OCI-LY7 (cell line): ENCODE data around the gene SPN. TPM values are rescaled to one million over a fixed set of nuclear protein-coding genes. Genes with fewer than 3 reads are reported as not detected.

Source experiments
- BruUV-seq: library from RNA; stranded (reverse); fragments of 400-500 nt; replicated peaks from 2 replicates; lab custom pipeline; 2021; lab: Mats Ljungman, UMichigan
- CTCF ChIA-PET: fragments of 300-600 bp; sonication (Branson Sonifier 250); formaldehyde crosslinking; loops from one replicate; lab custom pipeline; 2022; ENCODE audit warnings: antibody characterized with exemption; ENCODE audit not compliant: unreplicated experiment; lab: Charles Lee
- POLR2A ChIA-PET: fragments of 300-600 bp; sonication (Branson Sonifier 250); formaldehyde crosslinking; loops from one replicate; lab custom pipeline; 2022; ENCODE audit warnings: antibody characterized with exemption; lab: Charles Lee
- DNase-seq: peaks from one replicate; pipeline ENCODE4 v3.0.0-alpha.2; 2015; ENCODE audit warnings: low spot score
- H2AFZ ChIP-seq: fragments of 200-600 bp; sonication (generic), shearing (Covaris generic); 2 replicates; pipeline ENCODE4 v1.6.1; 2014; ENCODE audit warnings: mild to moderate bottlenecking, antibody characterized with exemption, low read length, moderate library complexity
- H3K27ac ChIP-seq: fragments of 200-600 bp; sonication (generic); 2 replicates; pipeline ENCODE4 v1.5.1; 2014; ENCODE audit warnings: mixed run types, low read depth, mild to moderate bottlenecking, moderate library complexity, low read length, inconsistent platforms; ENCODE audit not compliant: poor library complexity, severe bottlenecking
- H3K36me3 ChIP-seq: fragments of 200-600 bp; sonication (generic); 2 replicates; pipeline ENCODE4 v1.6.1; 2014; ENCODE audit warnings: mild to moderate bottlenecking, antibody characterized with exemption, low read length, moderate library complexity, mixed read lengths; ENCODE audit not compliant: insufficient read depth
- H3K4me1 ChIP-seq: fragments of 200-600 bp; sonication (generic); 2 replicates; pipeline ENCODE4 v1.5.1; 2014; ENCODE audit warnings: mild to moderate bottlenecking, low read length; ENCODE audit not compliant: insufficient read depth, poor library complexity, severe bottlenecking
- H3K4me2 ChIP-seq: fragments of 200-600 bp; sonication (generic); 2 replicates; pipeline ENCODE4 v1.6.1; 2014; ENCODE audit warnings: mild to moderate bottlenecking, low read length
- H3K4me3 ChIP-seq: fragments of 200-600 bp; sonication (generic); 2 replicates; pipeline ENCODE4 v1.5.1; 2014; ENCODE audit warnings: mild to moderate bottlenecking, low read depth, low read length; ENCODE audit not compliant: poor library complexity, severe bottlenecking
- H3K79me2 ChIP-seq: fragments of 200-600 bp; sonication (generic); 2 replicates; pipeline ENCODE4 v1.6.1; 2016; ENCODE audit warnings: low read depth, mild to moderate bottlenecking, low read length, moderate library complexity, mixed read lengths; ENCODE audit not compliant: insufficient read depth
- H3K9me2 ChIP-seq: fragments of 200-600 bp; sonication (generic); 2 replicates; pipeline ENCODE4 v1.6.1; 2016; ENCODE audit warnings: mild to moderate bottlenecking, low read length, mixed read lengths; ENCODE audit not compliant: insufficient read depth
- H3K9me3 ChIP-seq: fragments of 200-600 bp; sonication (generic); 2 replicates; pipeline ENCODE4 v1.6.1; 2014; ENCODE audit warnings: mild to moderate bottlenecking, mixed run types, low read length, mixed read lengths
- H4K20me1 ChIP-seq: fragments of 200-600 bp; sonication (generic); 2 replicates; pipeline ENCODE4 v1.6.1; 2014; ENCODE audit warnings: mild to moderate bottlenecking, antibody characterized with exemption, low read length, moderate library complexity, mixed read lengths; ENCODE audit not compliant: insufficient read depth
- intact Hi-C: fragments of 100-400 bp; cut with micrococcal nuclease; formaldehyde crosslinking; loops from one replicate; pipeline ENCODE4 v1.10.0; 2022; ENCODE audit not compliant: unreplicated experiment
- total RNA-seq, 2 experiments: library from RNA; depleted of rRNA in 1 of 2; stranded (reverse); fragments of >200 nt in 1 of 2; shearing (Covaris generic) in 1 of 2; gene quantifications; 2 replicates each; pipeline ENCODE4 v1.2.3, GENCODE V29; 2014 to 2022
- TF ChIP-seq, protein P1 (sequence below): fragments of 200-600 bp; sonication (generic); conservative IDR thresholded peaks from 2 replicates; pipeline ENCODE4 v1.5.1; 2014; ENCODE audit warnings: mild to moderate bottlenecking, antibody characterized with exemption, low read length, moderate library complexity, mixed read lengths

SPN gene
- total RNA-seq, 2 experiments from 2014 or later = 59.4 to 90.5 TPM

DNA sequence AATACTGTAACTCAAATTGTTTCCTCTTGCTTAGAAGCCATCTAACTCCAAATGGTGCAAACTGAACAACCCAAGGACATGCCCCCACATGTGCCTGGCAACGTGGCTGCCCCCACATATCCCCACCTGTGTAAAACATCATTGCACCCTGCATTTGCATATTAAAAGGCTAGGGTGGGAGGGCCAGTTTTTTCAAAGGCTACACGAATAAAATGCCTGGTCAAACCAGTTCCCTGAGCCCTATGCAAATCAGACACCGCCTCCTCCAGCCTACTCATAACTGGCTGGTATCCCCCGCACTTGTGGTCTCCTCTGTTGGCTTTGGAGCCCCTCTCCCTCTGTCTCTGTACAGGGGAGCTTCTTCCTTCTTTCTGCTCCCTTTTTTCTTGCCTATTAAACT, 56.0 kb downstream of the SPN start:
- H4K20me1 ChIP-seq = no peaks in the 10 kb centered on the region
- ChIA-PET CTCF (no interaction called here), POLR2A (interaction anchor here (0.6 to 1.1 kb wide), 3 partner anchors 14 to 71 kb away, joined by 3 to 5 read pairs (median 3); partner anchors contain the start of gene KIF22)
- H3K9me2 ChIP-seq = no peaks in the 10 kb centered on the region
- H3K4me1 ChIP-seq = no peaks in the 10 kb centered on the region
- no peak overlapping the region for H3K4me2 ChIP-seq
- BruUV-seq = no TSS peak
- intact Hi-C loops = no loop called here
- H3K36me3 ChIP-seq = no peaks in the 10 kb centered on the region
- H2AFZ ChIP-seq = no peak overlapping the region
- no peaks in the 10 kb centered on the region for H3K9me3 ChIP-seq
- TF ChIP-seq, protein P1, sequence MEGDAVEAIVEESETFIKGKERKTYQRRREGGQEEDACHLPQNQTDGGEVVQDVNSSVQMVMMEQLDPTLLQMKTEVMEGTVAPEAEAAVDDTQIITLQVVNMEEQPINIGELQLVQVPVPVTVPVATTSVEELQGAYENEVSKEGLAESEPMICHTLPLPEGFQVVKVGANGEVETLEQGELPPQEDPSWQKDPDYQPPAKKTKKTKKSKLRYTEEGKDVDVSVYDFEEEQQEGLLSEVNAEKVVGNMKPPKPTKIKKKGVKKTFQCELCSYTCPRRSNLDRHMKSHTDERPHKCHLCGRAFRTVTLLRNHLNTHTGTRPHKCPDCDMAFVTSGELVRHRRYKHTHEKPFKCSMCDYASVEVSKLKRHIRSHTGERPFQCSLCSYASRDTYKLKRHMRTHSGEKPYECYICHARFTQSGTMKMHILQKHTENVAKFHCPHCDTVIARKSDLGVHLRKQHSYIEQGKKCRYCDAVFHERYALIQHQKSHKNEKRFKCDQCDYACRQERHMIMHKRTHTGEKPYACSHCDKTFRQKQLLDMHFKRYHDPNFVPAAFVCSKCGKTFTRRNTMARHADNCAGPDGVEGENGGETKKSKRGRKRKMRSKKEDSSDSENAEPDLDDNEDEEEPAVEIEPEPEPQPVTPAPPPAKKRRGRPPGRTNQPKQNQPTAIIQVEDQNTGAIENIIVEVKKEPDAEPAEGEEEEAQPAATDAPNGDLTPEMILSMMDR = no peak
- H3K27ac ChIP-seq = no peak overlapping the region
- no peaks in the 10 kb centered on the region for H3K79me2 ChIP-seq
- DNase-seq = no peak
- no peak overlapping the region for H3K4me3 ChIP-seq

Other genes starting within 250 kb of the SPN start
- 47.6 and 55.7 TPM in 2 replicates for gene BOLA2, start 208.9 kb upstream of the SPN start, total RNA-seq (2014; rRNA removed; shearing (Covaris generic))
- gene BOLA2, start 208.9 kb upstream of the SPN start, total RNA-seq (2022) = 8.9 and 13.8 TPM in 2 replicates
- 13.4 and 19.2 TPM in 2 replicates for gene SLX1B, start 208.7 kb upstream of the SPN start, total RNA-seq (2014; rRNA removed; shearing (Covaris generic))
- 47.8 and 78.6 TPM in 2 replicates for gene SLX1B, start 208.7 kb upstream of the SPN start, total RNA-seq (2022)
- gene SULT1A4, start 203.3 kb upstream of the SPN start, total RNA-seq (2014; rRNA removed; shearing (Covaris generic)) = 1.9 and 3.9 TPM in 2 replicates
- 3.7 and 5.2 TPM in 2 replicates for gene SULT1A4, start 203.3 kb upstream of the SPN start, total RNA-seq (2022)
- 63.6 and 68.7 TPM in 2 replicates for gene NPIPB12, start 156.8 kb upstream of the SPN start, total RNA-seq (2014; rRNA removed; shearing (Covaris generic))
- 152 and 170 TPM in 2 replicates for gene NPIPB12, start 156.8 kb upstream of the SPN start, total RNA-seq (2022)
- gene QPRT, start 15.9 kb downstream of the SPN start, total RNA-seq (2014; rRNA removed; shearing (Covaris generic)) = 9.4 and 10.6 TPM in 2 replicates
- 12.6 and 15.8 TPM in 2 replicates for gene QPRT, start 15.9 kb downstream of the SPN start, total RNA-seq (2022)
- gene C16orf54, start 82.7 kb downstream of the SPN start, total RNA-seq (2014; rRNA removed; shearing (Covaris generic)) = not detected in 2 replicates
- gene C16orf54, start 82.7 kb downstream of the SPN start, total RNA-seq (2022) = 0.32 and 0.55 TPM in 2 replicates
- gene ZG16, start 115.0 kb downstream of the SPN start, total RNA-seq (2014; rRNA removed; shearing (Covaris generic)) = not detected in 2 replicates
- not detected in 2 replicates for gene ZG16, start 115.0 kb downstream of the SPN start, total RNA-seq (2022)
- gene KIF22, start 127.5 kb downstream of the SPN start, total RNA-seq (2014; rRNA removed; shearing (Covaris generic)) = 315 and 339 TPM in 2 replicates
- gene KIF22, start 127.5 kb downstream of the SPN start, total RNA-seq (2022) = 232 and 253 TPM in 2 replicates
- 384 and 471 TPM in 2 replicates for gene MAZ, start 143.3 kb downstream of the SPN start, total RNA-seq (2014; rRNA removed; shearing (Covaris generic))
- gene MAZ, start 143.3 kb downstream of the SPN start, total RNA-seq (2022) = 484 and 531 TPM in 2 replicates
- 0.09 TPM in 1 of 2 replicates, not detected in the other for gene PRRT2, start 148.9 kb downstream of the SPN start, total RNA-seq (2014; rRNA removed; shearing (Covaris generic))
- gene PRRT2, start 148.9 kb downstream of the SPN start, total RNA-seq (2022) = 3.2 and 3.4 TPM in 2 replicates
- gene PAGR1, start 152.9 kb downstream of the SPN start, total RNA-seq (2014; rRNA removed; shearing (Covaris generic)) = 59.4 and 62.7 TPM in 2 replicates
- gene PAGR1, start 152.9 kb downstream of the SPN start, total RNA-seq (2022) = 43.4 and 51.7 TPM in 2 replicates
- gene MVP, start 157.2 kb downstream of the SPN start, total RNA-seq (2014; rRNA removed; shearing (Covaris generic)) = 4.0 and 6.3 TPM in 2 replicates
- gene MVP, start 157.2 kb downstream of the SPN start, total RNA-seq (2022) = 6.8 and 8.1 TPM in 2 replicates
- 39.6 and 52.4 TPM in 2 replicates for gene CDIPT, start 200.0 kb downstream of the SPN start, total RNA-seq (2014; rRNA removed; shearing (Covaris generic))
- gene CDIPT, start 200.0 kb downstream of the SPN start, total RNA-seq (2022) = 41.4 and 43.5 TPM in 2 replicates
- gene SEZ6L2, start 236.3 kb downstream of the SPN start, total RNA-seq (2014; rRNA removed; shearing (Covaris generic)) = 0.98 TPM in 1 of 2 replicates, not detected in the other
- gene SEZ6L2, start 236.3 kb downstream of the SPN start, total RNA-seq (2022) = 0.83 and 1.0 TPM in 2 replicates
- gene ASPHD1, start 237.2 kb downstream of the SPN start, total RNA-seq (2014; rRNA removed; shearing (Covaris generic)) = not detected in 2 replicates
- 0.30 TPM in 1 of 2 replicates, not detected in the other for gene ASPHD1, start 237.2 kb downstream of the SPN start, total RNA-seq (2022)